EH (cell line): ENCODE measurements around the gene PPA1.
"Not testable (repeated sequence)": the region's sequence is repeated elsewhere in the genome, so short reads cannot be mapped to it uniquely, and the experiment has no call there.

ENCODE experiments used
- DNase-seq: peaks from one replicate; pipeline ENCODE4 v3.0.0-alpha.2; 2015; ENCODE audit warnings: low read depth

Gene PPA1

GRCh38 chr10:70233109-70233938 is at the start of gene PPA1:
Gene PPA1 (minus strand): TSS chr10:70233429. CDS start chr10:70233327, 102 bp downstream.
- peak; percentile 96 for DNase-seq

- no peak for DNase-seq
Measured at GRCh38 chr10:70281609-70282008, 48.4 kb upstream of the PPA1 start.

GRCh38 chr10:70280099-70280498 is 46.9 kb upstream of the PPA1 start:
- no peak for DNase-seq

GRCh38 chr10:70277396-70278030 is 44.3 kb upstream of the PPA1 start:
- no peak for DNase-seq

GRCh38 chr10:70274643-70275042 is 41.4 kb upstream of the PPA1 start:
- DNase-seq, result peak; percentile 67

GRCh38 chr10:70272925-70273316 is 39.7 kb upstream of the PPA1 start:
- DNase-seq, result peak; percentile 19

GRCh38 chr10:70271996-70272924 is 39.0 kb upstream of the PPA1 start:
- DNase-seq, result no peak

- DNase-seq, result no peak
Measured at GRCh38 chr10:70270952-70271351, 37.7 kb upstream of the PPA1 start.

GRCh38 chr10:70269741-70270140 is 36.5 kb upstream of the PPA1 start:
- no peak for DNase-seq

GRCh38 chr10:70268376-70268775 is 35.1 kb upstream of the PPA1 start:
- no peak for DNase-seq

GRCh38 chr10:70267161-70267933 is 34.1 kb upstream of the PPA1 start:
- peak; percentile 98 for DNase-seq

- DNase-seq, result peak; percentile 6
Measured at GRCh38 chr10:70266701-70267100, 33.5 kb upstream of the PPA1 start.

- DNase-seq, result no peak
Measured at GRCh38 chr10:70266056-70266455, 32.8 kb upstream of the PPA1 start.

GRCh38 chr10:70265032-70265689 is 31.9 kb upstream of the PPA1 start:
- no peak for DNase-seq

GRCh38 chr10:70260734-70261133 is 27.5 kb upstream of the PPA1 start:
- no peak for DNase-seq

- no peak for DNase-seq
Measured at GRCh38 chr10:70260259-70260658, 27.0 kb upstream of the PPA1 start.

GRCh38 chr10:70258216-70258615 is 25.0 kb upstream of the PPA1 start:
- no peak for DNase-seq

- not testable (repeated sequence) for DNase-seq
Measured at GRCh38 chr10:70257816-70258215, 24.6 kb upstream of the PPA1 start.

- DNase-seq, result no peak
Measured at GRCh38 chr10:70256463-70256862, 23.2 kb upstream of the PPA1 start.

GRCh38 chr10:70255329-70256299 is 22.4 kb upstream of the PPA1 start:
- peak; percentile 16 for DNase-seq
